ENCODE data around the gene GPR52. TPM values are rescaled to one million over a fixed set of nuclear protein-coding genes. Genes with fewer than 3 reads are reported as not detected.
A peak's percentile ranks its signal among the peaks of the same experiment; 100 is the strongest.

The GPR52 gene
- polyA plus RNA-seq, 1 of the 3 experiments (the other 2 are of a cell fraction) = 0.08 TPM

- WGBS (ENCODE audit: low lambda C conversion rate) = 79% methylated on average over 1 of the region's 1 CpG
- H2AFZ ChIP-seq (ENCODE audit: low read depth) = no peak overlapping the region
- H3K36me3 ChIP-seq (replicated peaks in 1 of 2; ENCODE audit: control insufficient read depth in 1 of 2, insufficient read depth in 2 of 2, low read length in 1 of 2) = no peaks in the 10 kb centered on the region
- H3K9me3 ChIP-seq = no peaks in the 10 kb centered on the region
- no peak overlapping the region for H3K4me2 ChIP-seq
- no peaks in the 10 kb centered on the region for H4K20me1 ChIP-seq (ENCODE audit: insufficient read depth)
- POLR2A ChIA-PET = no interaction called here
- no peaks in the 10 kb centered on the region for H3K9me2 ChIP-seq
- no peaks in the 10 kb centered on the region for H3K79me2 ChIP-seq (ENCODE audit: insufficient read depth)
- 0 out of 4 replicates have a peak, but pooled peaks cover 0 to 3% of the 10 kb centered on the region in 2 experiments for H3K4me1 ChIP-seq (ENCODE audit: control insufficient read depth in 1 of 2, insufficient read depth in 2 of 2, low read depth in 1 of 2, low read length in 1 of 2)
- no peaks in the 10 kb centered on the region for H3F3A ChIP-seq (replicated peaks; ENCODE audit: insufficient read depth)
- TF ChIP-seq, protein P1, sequence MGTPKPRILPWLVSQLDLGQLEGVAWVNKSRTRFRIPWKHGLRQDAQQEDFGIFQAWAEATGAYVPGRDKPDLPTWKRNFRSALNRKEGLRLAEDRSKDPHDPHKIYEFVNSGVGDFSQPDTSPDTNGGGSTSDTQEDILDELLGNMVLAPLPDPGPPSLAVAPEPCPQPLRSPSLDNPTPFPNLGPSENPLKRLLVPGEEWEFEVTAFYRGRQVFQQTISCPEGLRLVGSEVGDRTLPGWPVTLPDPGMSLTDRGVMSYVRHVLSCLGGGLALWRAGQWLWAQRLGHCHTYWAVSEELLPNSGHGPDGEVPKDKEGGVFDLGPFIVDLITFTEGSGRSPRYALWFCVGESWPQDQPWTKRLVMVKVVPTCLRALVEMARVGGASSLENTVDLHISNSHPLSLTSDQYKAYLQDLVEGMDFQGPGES (IDR thresholded peaks at IDR 0.05; ENCODE audit: low read depth, low read length) = no peak
- no peak for TF ChIP-seq SMC3 (IDR thresholded peaks at IDR 0.05; ENCODE audit: low read depth, low read length)
- no peak for TF ChIP-seq NFIC (IDR thresholded peaks at IDR 0.05; ENCODE audit: borderline replicate concordance)
- TF ChIP-seq RCOR1 (IDR thresholded peaks at IDR 0.05; ENCODE audit: low read length) = no peak
- TF ChIP-seq FOXJ3 (CRISPR knock-in tag; IDR thresholded peaks at IDR 0.05) = no peak
- no peak for TF ChIP-seq MXI1 (IDR thresholded peaks at IDR 0.05; ENCODE audit: low read depth, low read length)
- no peak for TF ChIP-seq GATA2 (CRISPR knock-in tag; IDR thresholded peaks at IDR 0.05)
- no peak for TF ChIP-seq NRF1 (IDR thresholded peaks at IDR 0.05; ENCODE audit: low read depth, low read length)
- TF ChIP-seq ELF1 (IDR thresholded peaks at IDR 0.05) = no peak
- TF ChIP-seq EZH2phosphoT487 (IDR thresholded peaks at IDR 0.05; ENCODE audit: borderline replicate concordance, low read depth) = no peak
- no peak for TF ChIP-seq CTCF (IDR thresholded peaks at IDR 0.05)
- no peak for TF ChIP-seq REST (IDR thresholded peaks at IDR 0.05; ENCODE audit: low read depth, low read length)
- TF ChIP-seq, protein P2, sequence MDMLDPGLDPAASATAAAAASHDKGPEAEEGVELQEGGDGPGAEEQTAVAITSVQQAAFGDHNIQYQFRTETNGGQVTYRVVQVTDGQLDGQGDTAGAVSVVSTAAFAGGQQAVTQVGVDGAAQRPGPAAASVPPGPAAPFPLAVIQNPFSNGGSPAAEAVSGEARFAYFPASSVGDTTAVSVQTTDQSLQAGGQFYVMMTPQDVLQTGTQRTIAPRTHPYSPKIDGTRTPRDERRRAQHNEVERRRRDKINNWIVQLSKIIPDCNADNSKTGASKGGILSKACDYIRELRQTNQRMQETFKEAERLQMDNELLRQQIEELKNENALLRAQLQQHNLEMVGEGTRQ (IDR thresholded peaks at IDR 0.05; ENCODE audit: borderline replicate concordance, low read depth, low read length) = no peak
- TF ChIP-seq TAF1 (IDR thresholded peaks at IDR 0.05; ENCODE audit: borderline replicate concordance, low read depth, low read length) = no peak
- TF ChIP-seq, protein P3, sequence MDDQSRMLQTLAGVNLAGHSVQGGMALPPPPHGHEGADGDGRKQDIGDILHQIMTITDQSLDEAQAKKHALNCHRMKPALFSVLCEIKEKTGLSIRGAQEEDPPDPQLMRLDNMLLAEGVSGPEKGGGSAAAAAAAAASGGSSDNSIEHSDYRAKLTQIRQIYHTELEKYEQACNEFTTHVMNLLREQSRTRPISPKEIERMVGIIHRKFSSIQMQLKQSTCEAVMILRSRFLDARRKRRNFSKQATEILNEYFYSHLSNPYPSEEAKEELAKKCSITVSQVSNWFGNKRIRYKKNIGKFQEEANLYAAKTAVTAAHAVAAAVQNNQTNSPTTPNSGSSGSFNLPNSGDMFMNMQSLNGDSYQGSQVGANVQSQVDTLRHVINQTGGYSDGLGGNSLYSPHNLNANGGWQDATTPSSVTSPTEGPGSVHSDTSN (IDR thresholded peaks at IDR 0.05) = no peak
- H3K4me3 ChIP-seq (ENCODE audit: low read depth in 2 of 2, low read length in 1 of 2) = no peak overlapping the region
- no peak overlapping the region for H3K9ac ChIP-seq
- H3K27me3 ChIP-seq (ENCODE audit: insufficient read depth) = no peaks in the 10 kb centered on the region
- CTCF ChIA-PET = interaction anchor here (0.7 to 0.8 kb wide), 2 partner anchors 218 to 558 kb away, joined by 3 read pairs; no protein-coding TSS in a partner anchor
- H3K27ac ChIP-seq (ENCODE audit: low read depth in 2 of 2, low read length in 1 of 2) = no peak overlapping the region
- DNase-seq = peak; percentile 5
Observed at GRCh38 chr1:174480324-174480723, 32.6 kb downstream of the GPR52 start.

Measured in SK-N-SH (cell line).